ENCODE measurements around the gene MGMT. TPM values are rescaled to one million over a fixed set of nuclear protein-coding genes. Genes with fewer than 3 reads are reported as not detected.

MGMT gene
- total and polyA plus RNA-seq, 2 experiments from 2014 or later, result 19.3 to 21.9 TPM

- TF ChIP-seq ZNF462 (CRISPR knock-in tag; IDR thresholded peaks at IDR 0.05), result no peak
- TF ChIP-seq CTCF (conservative IDR thresholded peaks at IDR 0.05; ENCODE audit: low read depth in 2 of 2), result no peak
Observed at GRCh38 chr10:129462257-129462795, 4.7 kb upstream of the MGMT start (continued).

GRCh38 chr10:129464251-129464650 is 2.8 kb upstream of the MGMT start:
- H3K36me3 Mint-ChIP-seq (ENCODE audit: low read depth), result no peaks in the 10 kb centered on the region
- no peak overlapping the region for H3K4me2 ChIP-seq
- no peaks in the 10 kb centered on the region for H4K20me1 ChIP-seq (replicated peaks; ENCODE audit: insufficient read depth)
- no peak overlapping the region for H3K4me3 ChIP-seq
- H3K27me3 ChIP-seq (ENCODE audit: insufficient read depth), result peaks cover 9% of the 10 kb centered on the region; the same call in 1 of the 2 replicates
- H3K27ac ChIP-seq (ENCODE audit: low read depth), result no peak overlapping the region
- DNase-seq (ENCODE audit: low spot score) (no peak), ATAC-seq (no peak)
- peaks cover 6% of the 10 kb centered on the region; the same call in 1 of the 2 replicates for H3K4me1 ChIP-seq (ENCODE audit: insufficient read depth)
- no peak overlapping the region for H3K4me3 Mint-ChIP-seq
- 0 out of 2 replicates have a peak overlapping the region, but pooled peaks have one; percentile 9 for H3K27ac Mint-ChIP-seq
- H3F3A ChIP-seq (replicated peaks; ENCODE audit: low read depth), result no peaks in the 10 kb centered on the region
- no peak overlapping the region for H2AFZ ChIP-seq
- H3K27me3 Mint-ChIP-seq (ENCODE audit: insufficient read depth, low read depth, poor library complexity), result peaks cover 23% of the 10 kb centered on the region
- H3K9me3 Mint-ChIP-seq, result peaks cover 2% of the 10 kb centered on the region; the same call in 1 of the 3 replicates
- H3K36me3 ChIP-seq (ENCODE audit: insufficient read depth), result no peaks in the 10 kb centered on the region
- H3K4me1 Mint-ChIP-seq, result peaks cover 16% of the 10 kb centered on the region
- H3K9me2 ChIP-seq (ENCODE audit: insufficient read depth), result no peaks in the 10 kb centered on the region
- H3K79me2 ChIP-seq (replicated peaks; ENCODE audit: insufficient read depth), result no peaks in the 10 kb centered on the region
- TF ChIP-seq, protein P1, sequence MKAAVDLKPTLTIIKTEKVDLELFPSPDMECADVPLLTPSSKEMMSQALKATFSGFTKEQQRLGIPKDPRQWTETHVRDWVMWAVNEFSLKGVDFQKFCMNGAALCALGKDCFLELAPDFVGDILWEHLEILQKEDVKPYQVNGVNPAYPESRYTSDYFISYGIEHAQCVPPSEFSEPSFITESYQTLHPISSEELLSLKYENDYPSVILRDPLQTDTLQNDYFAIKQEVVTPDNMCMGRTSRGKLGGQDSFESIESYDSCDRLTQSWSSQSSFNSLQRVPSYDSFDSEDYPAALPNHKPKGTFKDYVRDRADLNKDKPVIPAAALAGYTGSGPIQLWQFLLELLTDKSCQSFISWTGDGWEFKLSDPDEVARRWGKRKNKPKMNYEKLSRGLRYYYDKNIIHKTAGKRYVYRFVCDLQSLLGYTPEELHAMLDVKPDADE (IDR thresholded peaks at IDR 0.05), result no peak
- TF ChIP-seq POLR2AphosphoS5 (IDR thresholded peaks at IDR 0.05; ENCODE audit: low read depth) (no peak), EZH2 (IDR thresholded peaks at IDR 0.05; ENCODE audit: low read depth, unreplicated experiment) (no peak), ZNF462 (CRISPR knock-in tag; IDR thresholded peaks at IDR 0.05) (no peak), ZNF331 (CRISPR knock-in tag; IDR thresholded peaks at IDR 0.05; ENCODE audit: low read depth) (no peak)
